Measurements from ENCODE around the gene HDAC4. TPM values are rescaled to one million over a fixed set of nuclear protein-coding genes. Genes with fewer than 3 reads are reported as not detected.
A peak's percentile ranks its signal among the peaks of the same experiment; 100 is the strongest.

The HDAC4 gene
- total RNA-seq, 2 donors from 2014 or later, result 34.1 to 39.1 TPM

DNA sequence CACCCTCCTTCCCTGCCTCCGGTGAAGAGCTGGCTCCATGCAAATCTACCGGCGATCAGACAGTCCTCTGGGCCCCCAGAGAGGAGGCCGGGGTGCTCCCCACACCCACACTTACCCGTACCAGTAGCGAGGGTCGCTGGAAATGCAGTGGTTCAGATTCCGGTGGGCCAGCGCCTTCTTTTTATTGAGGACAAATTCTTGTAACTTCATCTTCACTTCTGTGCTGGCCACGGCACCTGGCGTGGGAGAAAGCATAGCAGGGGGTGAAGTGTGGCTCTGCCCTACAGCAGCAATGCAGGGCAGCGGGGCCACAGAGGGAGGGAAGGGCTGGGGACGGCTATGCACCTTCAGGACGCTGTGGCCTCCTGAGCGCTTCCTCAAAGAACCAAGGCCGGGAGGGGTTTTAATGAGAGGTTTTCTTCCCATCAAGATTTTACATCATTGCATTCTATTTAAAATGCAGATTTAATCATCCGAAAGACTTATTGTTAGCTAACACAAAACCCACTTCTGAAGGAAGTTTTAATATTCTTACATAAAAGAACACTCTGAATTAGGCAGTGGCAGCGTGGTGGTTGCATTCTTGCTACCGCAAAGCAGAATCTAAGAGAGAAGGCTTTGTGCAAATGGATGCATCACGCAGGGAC, 237.0 kb downstream of the HDAC4 start:
- DNase-seq (ENCODE audit: low spot score in 2 of 2), result peak in 1 of 2 donors; percentile 26
- no peak for ATAC-seq
- peak overlapping the region in 1 of 2 donors; percentile 7 for H3K27ac Mint-ChIP-seq
- H3K9me3 Mint-ChIP-seq, result peaks cover 0 to 5% of the 10 kb centered on the region in 2 donors
- H3K36me3 Mint-ChIP-seq, result peaks cover 6 to 7% of the 10 kb centered on the region in 2 donors

DNA sequence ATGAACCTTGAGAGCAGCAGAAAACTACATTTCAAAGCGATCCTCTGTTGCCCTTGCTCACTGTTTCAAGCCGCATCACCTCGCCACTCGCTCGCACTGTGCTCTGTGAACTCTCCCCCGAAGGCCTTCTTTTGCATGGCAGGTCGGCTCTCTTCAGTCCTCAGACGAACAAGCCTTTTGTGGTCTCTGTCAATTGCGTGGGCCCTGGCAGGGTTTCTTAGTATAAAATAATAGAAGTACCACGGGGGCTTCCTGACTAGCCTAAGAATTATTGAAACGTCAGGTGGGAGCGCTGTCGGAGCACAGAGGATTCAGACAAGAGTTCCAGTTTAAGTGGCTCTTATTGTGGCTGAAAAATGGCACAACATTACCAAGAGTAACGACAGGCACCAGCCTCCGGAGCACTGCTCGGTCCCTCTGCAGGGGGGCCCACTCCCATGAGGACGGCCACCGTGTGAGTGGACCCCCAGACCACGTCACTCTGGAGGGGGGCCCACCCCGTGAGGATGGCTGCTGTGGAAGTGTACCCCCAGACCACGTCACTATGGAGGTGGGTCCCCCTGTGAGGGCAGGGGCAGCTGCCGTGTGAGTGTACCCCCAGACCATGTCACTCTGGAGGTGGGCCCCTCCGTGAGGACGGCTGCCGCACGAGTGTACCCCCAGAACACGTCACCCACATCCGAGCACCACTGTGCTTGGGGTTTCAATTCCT, 237.7 kb downstream of the HDAC4 start:
- Mint-ChIP-seq H3K27ac (peak overlapping the region in 1 of 2 donors; percentile 7), H3K9me3 (peaks cover 0 to 5% of the 10 kb centered on the region in 2 donors), H3K36me3 (peaks cover 6 to 7% of the 10 kb centered on the region in 2 donors)
- no peak for ATAC-seq
- no peak for DNase-seq (ENCODE audit: low spot score in 2 of 2)

DNA sequence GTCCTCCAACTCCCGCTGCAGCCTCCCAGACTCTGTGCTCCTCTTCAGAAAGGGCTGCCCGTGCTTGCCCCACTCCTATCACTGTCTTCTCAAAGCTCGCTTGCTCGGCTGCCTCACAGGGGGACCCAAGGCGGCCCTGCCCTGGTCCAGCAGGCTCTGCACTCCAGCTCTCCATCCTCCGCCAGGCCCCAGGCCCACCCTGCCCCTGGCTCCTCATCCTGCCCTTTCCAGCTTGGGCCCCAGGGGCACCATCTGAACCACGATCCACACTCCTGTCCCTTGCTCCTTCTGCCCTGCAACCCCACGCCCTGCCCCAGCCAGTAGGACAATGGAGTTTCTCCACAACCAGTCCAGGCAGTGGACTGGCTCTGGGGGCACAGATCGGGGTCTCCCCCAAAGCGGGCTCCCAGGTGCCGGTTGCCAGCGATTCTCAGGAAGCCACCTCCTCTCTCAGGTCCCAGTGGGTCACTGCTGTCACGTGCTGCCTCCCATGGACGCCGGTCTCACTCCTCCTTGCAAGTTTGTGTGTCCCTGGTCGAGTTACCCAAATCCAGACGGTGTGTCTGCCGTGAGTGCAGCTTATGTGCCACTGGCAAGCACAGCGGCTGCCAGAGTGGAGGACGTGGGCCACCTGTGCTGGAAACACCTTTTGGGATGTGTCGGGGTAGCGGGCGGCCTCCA, 238.5 kb downstream of the HDAC4 start:
- ATAC-seq (no peak), DNase-seq (ENCODE audit: low spot score in 2 of 2) (peak in 1 of 2 donors; percentile 44)
- Mint-ChIP-seq H3K36me3 (peaks cover 6 to 7% of the 10 kb centered on the region in 2 donors), H3K9me3 (peaks cover 0 to 5% of the 10 kb centered on the region in 2 donors), H3K27ac (peak overlapping the region; percentile 46 to 65)

DNA sequence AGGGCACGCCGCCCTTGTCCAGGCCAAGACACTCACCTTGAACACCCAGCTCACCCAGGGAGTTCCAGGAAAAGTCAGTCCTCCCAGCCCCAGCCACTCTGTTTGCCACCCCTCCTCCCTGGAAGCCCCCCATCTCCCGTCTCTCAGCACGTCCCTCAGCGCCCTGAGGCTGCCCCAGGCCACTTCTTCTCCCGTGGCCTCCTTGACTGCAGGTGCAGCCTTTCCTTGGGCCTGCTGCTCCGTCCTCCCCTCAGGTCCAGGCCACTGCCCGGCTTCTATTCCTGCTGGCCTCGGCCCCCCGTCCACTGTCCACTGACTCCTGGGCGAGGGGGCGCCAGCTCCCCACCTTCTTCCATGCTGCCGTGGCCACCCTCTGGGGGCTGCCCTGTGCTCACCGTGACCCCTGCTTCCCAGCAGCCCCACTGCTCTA, 239.1 kb downstream of the HDAC4 start:
- Mint-ChIP-seq H3K27ac (peak overlapping the region; percentile 46 to 65), H3K36me3 (peaks cover 6 to 7% of the 10 kb centered on the region in 2 donors), H3K9me3 (peaks cover 0 to 5% of the 10 kb centered on the region in 2 donors)
- ATAC-seq, result no peak
- peak in 1 of 2 donors; percentile 31 for DNase-seq (ENCODE audit: low spot score in 2 of 2)

DNA sequence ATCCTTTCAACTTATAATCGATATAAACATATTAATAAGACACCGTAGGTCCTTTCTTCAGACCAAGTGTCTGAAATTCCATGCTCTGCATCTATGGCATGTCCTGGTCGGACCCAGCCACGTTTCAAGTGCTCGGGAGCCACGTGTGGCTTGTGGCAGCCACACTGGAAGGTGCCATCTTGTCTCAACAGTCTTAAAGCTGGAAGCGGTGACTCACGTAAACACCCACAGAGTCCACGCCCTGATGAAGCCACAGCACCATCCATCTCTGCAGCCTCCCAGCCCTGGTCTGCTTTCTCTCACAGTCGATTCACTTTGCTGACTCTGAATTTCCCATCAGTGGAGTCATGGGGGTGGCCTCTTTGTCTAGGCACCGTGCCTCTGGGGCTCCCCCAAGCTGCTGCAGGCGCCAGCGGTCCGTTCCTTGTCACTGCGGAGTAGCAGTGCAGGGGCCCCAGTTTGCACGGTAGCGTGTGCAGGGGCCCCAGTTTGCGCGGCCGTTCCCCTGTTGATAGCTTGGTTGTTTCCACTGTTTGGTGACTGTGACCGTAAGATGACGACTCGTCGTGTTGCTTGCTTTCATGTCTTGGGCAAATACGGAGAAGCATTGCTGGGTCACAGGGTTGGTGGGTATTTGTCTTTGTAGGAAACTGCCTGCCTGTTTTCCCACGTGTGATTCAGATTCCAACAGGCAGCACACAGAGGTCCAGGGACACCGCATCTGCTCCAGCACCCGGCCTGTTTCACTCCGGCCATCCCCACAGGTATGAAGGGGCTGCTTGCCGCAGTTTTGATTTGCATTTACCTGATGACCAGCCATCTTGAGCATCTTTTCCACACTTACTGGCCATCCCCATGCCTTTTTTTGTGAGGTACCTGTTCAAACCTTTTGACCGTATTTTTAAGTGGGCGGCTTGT, 240.3 kb downstream of the HDAC4 start:
- ATAC-seq, result peak in 1 of 2 donors; percentile 22
- peak overlapping the region in 1 of 2 donors; percentile 40 for H3K27ac Mint-ChIP-seq
- H3K36me3 Mint-ChIP-seq, result peaks cover 6 to 11% of the 10 kb centered on the region in 2 donors

DNA sequence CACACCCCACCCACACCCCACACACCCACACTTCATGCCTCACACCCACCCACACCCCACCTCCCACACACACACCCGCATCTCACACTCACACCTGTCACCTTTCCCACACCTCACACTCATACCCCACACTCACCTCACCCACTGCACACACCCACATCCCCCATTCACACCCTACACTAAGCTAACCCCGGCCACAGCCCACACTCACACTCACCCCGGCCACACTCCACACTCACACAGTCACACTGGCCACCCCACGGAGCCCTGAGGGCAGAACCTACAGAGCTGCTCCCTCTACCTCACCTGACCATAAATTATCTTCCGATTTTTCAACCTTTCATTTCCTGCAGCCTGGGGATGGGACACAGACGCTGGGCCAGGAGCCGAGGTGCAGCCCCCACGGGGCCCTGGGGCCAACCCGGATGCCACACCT, 241.3 kb downstream of the HDAC4 start:
- ATAC-seq, result no peak
- Mint-ChIP-seq H3K36me3 (peaks cover 6 to 15% of the 10 kb centered on the region in 2 donors), H3K9me3 (peaks cover 0 to 5% of the 10 kb centered on the region in 2 donors), H3K27ac (no peak overlapping the region)
- DNase-seq (ENCODE audit: low spot score in 2 of 2), result peak in 1 of 2 donors; percentile 38

More for the DNA sequence above, 240.3 kb downstream of the HDAC4 start:
- H3K9me3 Mint-ChIP-seq, result peaks cover 0 to 5% of the 10 kb centered on the region in 2 donors
- DNase-seq (ENCODE audit: low spot score in 2 of 2), result peak in 1 of 2 donors; percentile 35

DNA sequence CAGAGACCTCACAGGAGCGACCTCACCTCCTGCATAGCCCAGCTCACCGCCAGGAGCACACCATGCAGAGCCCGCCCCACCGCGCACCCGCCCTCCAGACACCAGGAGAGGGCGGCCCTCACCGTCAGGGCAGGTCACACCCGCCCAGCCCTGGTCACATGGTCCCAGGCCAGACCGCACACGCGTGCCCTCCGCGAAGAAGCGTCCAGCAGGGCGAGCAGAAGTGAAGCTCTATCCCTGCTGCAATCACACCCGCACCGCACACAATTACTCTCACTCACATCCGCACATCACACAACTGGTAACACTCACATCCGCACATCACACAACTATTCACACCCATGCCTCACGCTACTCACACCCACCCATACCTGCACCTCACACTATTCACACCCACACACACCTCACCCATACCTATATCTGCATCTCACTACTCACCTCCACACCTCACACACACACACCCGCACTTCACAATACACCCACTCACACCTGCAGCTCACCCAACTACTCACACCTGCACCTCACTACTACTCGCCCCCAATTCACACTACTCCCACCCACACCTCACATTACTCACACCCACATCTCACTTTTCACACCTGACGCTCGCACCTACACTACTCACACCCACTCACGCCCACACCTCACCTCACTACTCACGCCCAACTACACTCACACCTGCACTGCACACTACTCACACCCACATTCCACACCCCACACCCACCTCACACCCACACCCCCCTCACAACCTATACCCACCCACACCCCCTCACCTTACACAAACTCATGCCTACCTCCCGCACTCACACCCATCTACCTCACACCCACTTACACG, 242.0 kb downstream of the HDAC4 start:
- Mint-ChIP-seq H3K36me3 (peaks cover 6 to 15% of the 10 kb centered on the region in 2 donors), H3K9me3 (peaks cover 0 to 5% of the 10 kb centered on the region in 2 donors), H3K27ac (no peak overlapping the region)
- peak in 1 of 2 donors; percentile 33 for DNase-seq (ENCODE audit: low spot score in 2 of 2)
- ATAC-seq, result no peak

DNA sequence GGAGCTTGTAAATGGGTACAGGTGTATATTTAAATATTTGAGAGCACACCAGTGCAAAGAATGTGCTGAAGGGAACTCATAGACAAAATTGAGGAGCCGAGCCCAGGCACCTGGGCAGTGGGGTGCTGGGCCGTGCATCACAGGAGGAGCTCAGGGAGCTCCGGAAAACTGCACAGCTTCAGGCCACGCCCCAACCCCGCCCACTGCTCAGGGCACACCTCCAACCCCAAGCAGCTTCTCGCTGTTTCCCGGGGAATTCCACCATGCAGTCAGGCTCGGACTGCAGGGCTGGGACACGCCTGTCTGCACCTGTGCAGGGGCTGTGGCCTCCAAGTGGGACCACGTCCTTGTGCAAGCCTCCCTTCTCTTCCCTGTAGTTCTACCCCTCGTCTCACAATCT, 243.0 kb downstream of the HDAC4 start:
- peaks cover 8 to 17% of the 10 kb centered on the region in 2 donors for H3K36me3 Mint-ChIP-seq
- DNase-seq (ENCODE audit: low spot score in 2 of 2) (no peak), ATAC-seq (no peak)
- peaks cover 0 to 5% of the 10 kb centered on the region in 2 donors for H3K9me3 Mint-ChIP-seq
- H3K27ac Mint-ChIP-seq, result no peak overlapping the region

DNA sequence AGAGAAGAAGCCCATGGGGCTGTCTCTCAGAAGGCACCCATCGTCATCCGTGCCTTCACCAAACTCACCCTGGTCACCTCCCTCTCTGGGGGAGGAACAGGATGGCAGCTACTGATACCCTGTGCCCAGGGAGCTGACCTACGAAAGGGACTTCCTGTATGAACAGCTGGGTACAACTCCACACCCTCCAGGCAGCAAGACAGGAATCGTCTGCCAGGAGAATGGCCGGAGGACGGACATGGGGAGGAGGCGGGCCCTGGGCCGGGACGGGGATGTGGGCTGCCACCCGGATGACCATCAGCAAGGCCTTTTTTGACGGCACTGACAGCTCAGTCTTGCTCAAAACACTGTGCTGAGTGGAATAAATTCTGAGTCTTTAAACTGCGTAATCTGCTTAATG, 243.6 kb downstream of the HDAC4 start:
- Mint-ChIP-seq H3K9me3 (peaks cover 0 to 5% of the 10 kb centered on the region in 2 donors), H3K27ac (no peak overlapping the region), H3K36me3 (peaks cover 13 to 22% of the 10 kb centered on the region in 2 donors)
- DNase-seq (ENCODE audit: low spot score in 2 of 2) (no peak), ATAC-seq (no peak)

DNA sequence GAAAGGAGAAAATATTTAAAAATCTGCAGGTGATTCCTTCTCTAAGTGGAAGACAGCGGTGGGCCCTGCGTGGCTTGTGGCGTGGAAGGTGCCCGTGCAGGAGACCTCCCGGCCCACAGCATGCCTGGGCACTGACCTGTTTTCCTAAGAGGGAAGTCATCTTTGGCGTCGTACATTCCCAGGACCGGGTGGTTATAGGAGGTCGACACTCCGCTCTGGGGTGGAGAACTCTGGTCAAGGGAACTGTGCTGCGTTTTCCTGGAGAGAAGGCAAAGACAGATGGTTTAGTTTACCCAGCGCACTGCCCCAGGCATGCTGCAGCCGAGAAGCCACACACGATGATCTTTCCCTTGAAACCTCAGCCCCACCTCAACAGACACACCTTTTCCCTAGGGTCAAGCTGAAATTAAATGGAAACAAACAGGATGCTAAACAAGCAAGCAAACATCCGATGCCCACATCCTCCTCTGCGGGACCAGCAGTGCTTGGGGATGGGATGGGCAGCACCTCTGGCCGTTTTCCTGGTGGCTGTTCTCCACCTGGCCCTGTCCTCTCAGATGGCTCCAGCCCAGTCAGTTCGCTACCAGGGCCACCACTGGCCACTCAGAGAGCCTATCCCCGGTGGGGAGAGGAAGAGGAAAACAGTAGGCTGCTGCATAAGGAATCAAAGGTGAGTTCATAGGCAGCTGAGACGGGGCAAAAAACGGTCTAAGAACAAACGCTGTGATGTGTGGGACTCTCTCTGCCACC, 244.1 kb downstream of the HDAC4 start:
- Mint-ChIP-seq H3K9me3 (peaks cover 0 to 5% of the 10 kb centered on the region in 2 donors), H3K36me3 (peaks cover 19 to 28% of the 10 kb centered on the region in 2 donors), H3K27ac (peak overlapping the region in 1 of 2 donors; percentile 53)
- ATAC-seq (no peak), DNase-seq (ENCODE audit: low spot score in 2 of 2) (peak in 1 of 2 donors; percentile 48)

DNA sequence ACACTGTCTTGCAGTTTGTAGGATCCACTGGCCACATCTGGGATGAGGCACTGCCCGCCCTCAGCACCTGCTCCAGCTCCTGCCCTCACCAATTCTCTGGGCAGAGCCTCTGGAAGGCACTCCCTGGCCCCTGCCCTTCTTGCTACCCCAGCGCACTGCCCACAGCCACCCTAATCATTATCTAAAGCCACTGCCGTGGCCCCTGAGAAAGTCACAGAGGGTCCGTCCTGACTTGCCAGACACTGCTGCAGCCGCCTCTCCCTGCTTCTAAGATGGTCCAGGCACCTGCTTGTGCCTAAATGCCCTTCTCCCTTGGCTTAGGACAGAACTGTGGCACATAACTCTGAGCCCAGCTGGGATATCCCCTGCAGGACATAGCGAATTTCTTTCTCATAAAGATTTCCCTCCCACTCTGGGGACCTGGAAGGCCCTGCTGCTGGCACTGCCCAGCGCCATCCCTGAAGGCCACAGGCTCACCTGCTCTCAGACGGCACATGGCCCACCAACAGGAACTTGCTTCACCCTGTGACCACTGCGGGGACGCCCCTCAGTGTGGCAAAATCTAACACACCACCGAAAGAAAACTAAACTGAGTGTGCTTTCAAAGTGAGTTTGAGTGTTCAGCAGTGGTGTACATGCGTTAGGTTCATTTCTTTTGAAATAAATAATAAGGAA, 244.9 kb downstream of the HDAC4 start:
- Mint-ChIP-seq H3K36me3 (peaks cover 19 to 24% of the 10 kb centered on the region in 2 donors), H3K9me3 (peaks cover under 1 to 5% of the 10 kb centered on the region in 2 donors), H3K27ac (peak overlapping the region; percentile 53)
- DNase-seq (ENCODE audit: low spot score in 2 of 2), result peak in 1 of 2 donors; percentile 20
- ATAC-seq, result no peak

DNA sequence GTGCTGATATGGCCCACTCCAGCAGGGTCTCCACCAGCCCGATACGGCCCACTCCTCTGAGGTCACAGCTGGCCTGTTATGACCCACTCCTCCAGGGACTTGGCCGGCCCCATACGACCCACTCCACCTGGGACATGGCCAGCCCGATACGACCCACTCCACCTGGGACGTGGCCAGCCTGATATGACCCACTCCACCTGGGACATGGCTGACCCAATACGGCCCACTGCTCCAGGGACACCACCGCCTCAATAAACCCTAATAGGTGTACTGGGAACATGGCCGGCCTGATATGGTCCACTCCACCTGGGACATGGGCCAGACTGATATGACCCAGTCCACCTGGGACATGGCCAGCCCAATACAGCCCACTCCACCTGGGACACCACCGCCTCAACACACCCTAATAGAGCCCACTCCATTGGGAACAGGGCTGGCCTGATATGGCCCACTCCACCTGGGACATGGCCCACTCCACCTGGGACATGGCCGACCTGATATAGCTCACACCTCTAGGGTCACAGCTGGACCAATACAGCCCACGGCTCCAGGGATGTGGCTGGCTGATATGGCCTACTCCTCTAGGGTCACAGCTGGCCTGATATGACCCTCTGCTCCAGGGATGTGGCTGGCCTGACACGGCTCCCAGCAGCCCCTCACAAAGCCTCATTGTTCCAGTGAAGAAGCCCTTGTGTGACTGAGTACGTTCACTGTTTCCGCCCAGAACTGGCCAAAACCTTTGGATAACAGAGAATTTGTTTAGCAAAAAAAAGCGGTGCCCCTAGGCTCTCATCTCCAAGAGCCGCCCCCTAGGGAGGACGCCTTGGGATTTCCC, 245.6 kb downstream of the HDAC4 start:
- peak overlapping the region in 1 of 2 donors; percentile 53 for H3K27ac Mint-ChIP-seq
- H3K9me3 Mint-ChIP-seq, result peaks cover 5% of the 10 kb centered on the region in 2 donors
- H3K36me3 Mint-ChIP-seq, result peaks cover 19 to 25% of the 10 kb centered on the region in 2 donors
- DNase-seq (ENCODE audit: low spot score in 2 of 2), result peak in 1 of 2 donors; percentile 33
- ATAC-seq, result no peak

Measured in activated naive CD4-positive, alpha-beta T cell treated with anti-CD3 and anti-CD28 coated beads, Interleukin-2, amount 50 U/mL, for 72 hours (primary cell).